GM12878 (cell line): ENCODE data around the gene CFI. TPM values are rescaled to one million over a fixed set of nuclear protein-coding genes. Genes with fewer than 3 reads are reported as not detected.

Experiments used
- ATAC-seq: fragments of 200-7000 bp; cut with Tn5 transposase; 3 replicates; pipeline ENCODE4 v1.9.1; 2020; ENCODE audit warnings: mild to moderate bottlenecking, moderate library complexity
- BruUV-seq: library from RNA; stranded (reverse); fragments of 400-500 nt; replicated peaks from 2 replicates; lab custom pipeline; 2021; lab: Mats Ljungman, UMichigan
- CTCF ChIA-PET: fragments of 300-600 bp; sonication (Branson Sonifier 250); formaldehyde crosslinking; extraction: SDS; loops from one replicate; lab custom pipeline; 2021; ENCODE audit warnings: inconsistent platforms; lab: Yijun Ruan, JAX
- POLR2A ChIA-PET: fragments of 350-600 bp; formaldehyde crosslinking; extraction: SDS; loops from one replicate; lab custom pipeline; 2021; ENCODE audit warnings: inconsistent platforms; lab: Charles Lee
- RAD21 ChIA-PET: fragments of 300-600 bp; sonication (Branson Sonifier 250); formaldehyde crosslinking; loops from one replicate; lab custom pipeline; 2023; ENCODE audit warnings: antibody characterized with exemption; ENCODE audit not compliant: unreplicated experiment; lab: Charles Lee
- SMC1A ChIA-PET: fragments of 300-600 bp; sonication (Branson Sonifier 250); formaldehyde crosslinking; loops from one replicate; lab custom pipeline; 2023; ENCODE audit not compliant: unreplicated experiment, uncharacterized antibody; lab: Charles Lee
- DNase-seq: peaks from one replicate; pipeline ENCODE4 v3.0.0-alpha.2; 2011; ENCODE audit warnings: low read depth, low spot score
- FAIRE-seq: peaks from 3 replicates; lab custom pipeline; 2011; peaks lifted over from hg19 to GRCh38; lab: Jason Lieb, UNC
- H2AFZ ChIP-seq: 2 replicates; pipeline ENCODE4 v1.6.0; 2011; ENCODE audit warnings: low read depth, low read length, control low read depth; ENCODE audit not compliant: control insufficient read depth
- H3K27ac ChIP-seq: 2 replicates; pipeline ENCODE4 v1.5.1; 2011; ENCODE audit warnings: control low read depth; ENCODE audit not compliant: control insufficient read depth, insufficient read depth
- H3K27me3 ChIP-seq, 2 experiments: replicated peaks in 1 of 2; 2 replicates each; pipeline versions ENCODE4 v1.6.0 to v1.6.1; 2011; ENCODE audit warnings: low read length in 1 of 2; ENCODE audit not compliant: control insufficient read depth in 2 of 2, insufficient read depth in 2 of 2
- H3K36me3 ChIP-seq, 2 experiments: 2 replicates each; pipeline ENCODE4 v1.5.1; 2011; ENCODE audit warnings: low read length in 1 of 2; ENCODE audit not compliant: control insufficient read depth in 2 of 2, insufficient read depth in 2 of 2
- H3K4me1 ChIP-seq: 2 replicates; pipeline ENCODE4 v1.6.1; 2011; ENCODE audit warnings: mild to moderate bottlenecking, low read length, moderate library complexity, mixed read lengths; ENCODE audit not compliant: control insufficient read depth, insufficient read depth
- H3K4me2 ChIP-seq: 2 replicates; pipeline ENCODE4 v1.6.0; 2011; ENCODE audit warnings: control low read depth; ENCODE audit not compliant: control insufficient read depth, insufficient read depth
- H3K4me3 ChIP-seq: fragments of 200-600 bp; sonication (generic); 2 replicates; pipeline ENCODE4 v1.5.1; 2016
- H3K79me2 ChIP-seq: 2 replicates; pipeline ENCODE4 v1.6.0; 2011; ENCODE audit warnings: low read length; ENCODE audit not compliant: control insufficient read depth, insufficient read depth
- H3K9ac ChIP-seq: 2 replicates; pipeline ENCODE4 v1.8.0; 2011; ENCODE audit warnings: low read length, control low read depth, mixed read lengths; ENCODE audit not compliant: control insufficient read depth, insufficient read depth
- H3K9me3 ChIP-seq: replicated peaks from 3 replicates; pipeline ENCODE4 v1.5.1; 2011; ENCODE audit warnings: mild to moderate bottlenecking, low read length; ENCODE audit not compliant: control insufficient read depth, insufficient read depth
- H4K20me1 ChIP-seq: 2 replicates; pipeline ENCODE4 v1.6.0; 2011; ENCODE audit not compliant: control insufficient read depth, insufficient read depth
- BHLHE40 ChIP-seq, 2 experiments: fragments of 450-650 bp in 1 of 2; IDR thresholded peaks; 2 replicates each; pipeline ENCODE4 v1.6.1; 2011 to 2017; ENCODE audit warnings: low read depth in 2 of 2, borderline replicate concordance in 1 of 2, improper control_type of control experiment in 1 of 2, low read length in 1 of 2, mild to moderate bottlenecking in 1 of 2
- DPF2 ChIP-seq: fragments of 450-650 bp; IDR thresholded peaks from 2 replicates; pipeline ENCODE4 v1.6.1; 2017; ENCODE audit warnings: mild to moderate bottlenecking
- HSF1 ChIP-seq: fragments of 150-350 bp; IDR thresholded peaks from 2 replicates; pipeline ENCODE4 v1.6.1; 2014; ENCODE audit warnings: mild to moderate bottlenecking, low read depth, low read length
- MTA3 ChIP-seq: IDR thresholded peaks from 2 replicates; pipeline ENCODE4 v1.6.1; 2012; ENCODE audit warnings: low read length, inconsistent platforms, borderline replicate concordance
- PKNOX1 ChIP-seq: fragments of 450-650 bp; IDR thresholded peaks from 2 replicates; pipeline ENCODE4 v1.6.1; 2016; ENCODE audit warnings: mild to moderate bottlenecking
- RBBP5 ChIP-seq: fragments of 200-600 bp; sonication (generic); conservative IDR thresholded peaks from 2 replicates; pipeline ENCODE4 v1.6.1; 2016
- SMAD5 ChIP-seq: IDR thresholded peaks from 2 replicates; pipeline ENCODE4 v1.6.1; 2016; ENCODE audit warnings: antibody characterized with exemption, low read depth
- ZZZ3 ChIP-seq: IDR thresholded peaks from 2 replicates; pipeline ENCODE4 v1.6.1; 2011; ENCODE audit warnings: low read depth; ENCODE audit not compliant: control insufficient read depth, insufficient read length
- whole genome bisulfite sequencing: methylation state at CpG from one replicate; pipeline ENCODE4 v1.1.6; 2016; ENCODE audit warnings: low lambda C conversion rate; ENCODE audit not compliant: insufficient replicate concordance, insufficient coverage; ENCODE audit errors: missing lambda C conversion rate; 5-methylcytosine and 5-hydroxymethylcytosine counted together
- in situ Hi-C: fragments of 300-500 bp; cut with MboI; formaldehyde crosslinking; loops from 9 replicates; pipeline ENCODE4 v1.14.3; 2018; ENCODE audit warnings: mixed read lengths
- intact Hi-C: fragments of 100-400 bp; cut with micrococcal nuclease; formaldehyde crosslinking; loops from one replicate; pipeline ENCODE4 v1.14.2; 2022; ENCODE audit not compliant: unreplicated experiment
- polyA plus RNA-seq, 11 experiments: library from polyadenylated mRNA; depleted of rRNA in 4 of 11; unstranded in 6 of 11; stranded (reverse) in 5 of 11; fragments of >200 nt; fragmentation: Nextera tagmentation in 4 of 11; fragmentation: Illumina TruSeq in 1 of 11; extraction: Ambion mirVana in 4 of 11; extraction: Trizol in 1 of 11; gene quantifications; 1 replicate in 1 of 11; 2 replicates in 10 of 11; pipeline versions ENCODE4 v1.2.1 to v1.2.3, GENCODE V29; 2011 to 2016; ENCODE audit warnings: inconsistent platforms in 2 of 11, missing spikeins in 2 of 11, low read depth in 1 of 11
- total RNA-seq, 4 experiments: library from RNA; depleted of rRNA in 3 of 4; stranded (reverse); fragments of >200 nt in 3 of 4; fragmentation: Illumina TruSeq in 1 of 4; extraction: Trizol in 1 of 4; gene quantifications; 2 replicates each; pipeline versions ENCODE4 v1.2.1 to v1.2.3, GENCODE V29; 2013 to 2021
- TF ChIP-seq, protein P1 (sequence below): IDR thresholded peaks from 2 replicates; pipeline ENCODE4 v1.6.1; 2012; ENCODE audit warnings: low read length, inconsistent platforms

CFI gene
- total and polyA plus RNA-seq, 10 of the 15 experiments (the other 5 are each of a cell fraction or from before 2014, with no cell fraction given): 0.15 to 0.28 TPM; not detected in 8

- no peak overlapping the region for H3K9ac ChIP-seq
- no peaks in the 10 kb centered on the region; the same call in 1 of the 2 replicates for H3K79me2 ChIP-seq
- BruUV-seq: no TSS peak
- intact Hi-C loops (no loop called here), in situ Hi-C loops (no loop called here)
- ChIA-PET RAD21 (no interaction called here), CTCF (no interaction called here), POLR2A (no interaction called here), SMC1A (no interaction called here)
- no peak overlapping the region for H3K27ac ChIP-seq
- ATAC-seq (no peak), DNase-seq (no peak), FAIRE-seq (no peak)
- TF ChIP-seq ZZZ3 (no peak), SMAD5 (no peak), MTA3 (no peak), RBBP5 (no peak), PKNOX1 (no peak)
- peaks cover 3% of the 10 kb centered on the region; the same call in 1 of the 3 replicates for H3K9me3 ChIP-seq
- H3K27me3 ChIP-seq: no peaks in the 10 kb centered on the region
- H3K4me3 ChIP-seq: no peak overlapping the region
- H3K36me3 ChIP-seq: no peaks in the 10 kb centered on the region
- no peaks in the 10 kb centered on the region; the same call in 1 of the 2 replicates for H3K4me1 ChIP-seq
- no peak overlapping the region for H2AFZ ChIP-seq
- no peak overlapping the region for H3K4me2 ChIP-seq
- no peaks in the 10 kb centered on the region for H4K20me1 ChIP-seq
These were observed 79.4 kb downstream of the CFI start for GRCh38 chr4:109722357-109722756.

DNA sequence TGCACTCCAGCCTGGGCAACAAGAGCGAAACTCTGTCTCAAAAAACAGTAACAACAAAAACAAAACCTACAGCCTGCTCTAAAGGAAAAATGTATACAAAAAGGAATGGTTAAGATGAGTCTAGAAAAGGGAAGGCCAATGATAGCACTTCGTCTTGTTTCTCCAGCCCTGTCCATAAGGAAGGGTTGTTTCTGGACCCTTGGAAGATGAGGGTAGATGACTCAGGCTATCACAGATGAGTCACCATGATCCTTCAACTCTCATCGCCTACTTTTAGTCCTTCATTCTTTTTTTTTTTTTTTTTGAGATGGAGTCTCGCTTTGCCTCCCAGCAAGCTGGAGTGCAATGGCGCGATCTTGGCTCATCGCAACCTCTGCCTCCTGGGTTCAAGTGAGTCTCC lies 80.8 kb downstream of the CFI start:
- Histone ChIP-seq H4K20me1 (no peaks in the 10 kb centered on the region), H3K9me3 (peaks cover 3% of the 10 kb centered on the region; the same call in 1 of the 3 replicates)
- DNase-seq (no peak), FAIRE-seq (no peak)
- ChIA-PET POLR2A (interaction anchor here (0.7 kb wide), 1 partner anchor 24 kb away, joined by 6 read pairs; no protein-coding TSS in a partner anchor), SMC1A (no interaction called here)
- TF ChIP-seq HSF1 (no peak), BHLHE40 (IDR thresholded peaks at IDR 0.05; ENCODE audit: borderline replicate concordance in 1 of 2, low read depth in 2 of 2, low read length in 1 of 2) (no peak), SMAD5 (no peak), DPF2 (no peak)
- TF ChIP-seq, protein P1, sequence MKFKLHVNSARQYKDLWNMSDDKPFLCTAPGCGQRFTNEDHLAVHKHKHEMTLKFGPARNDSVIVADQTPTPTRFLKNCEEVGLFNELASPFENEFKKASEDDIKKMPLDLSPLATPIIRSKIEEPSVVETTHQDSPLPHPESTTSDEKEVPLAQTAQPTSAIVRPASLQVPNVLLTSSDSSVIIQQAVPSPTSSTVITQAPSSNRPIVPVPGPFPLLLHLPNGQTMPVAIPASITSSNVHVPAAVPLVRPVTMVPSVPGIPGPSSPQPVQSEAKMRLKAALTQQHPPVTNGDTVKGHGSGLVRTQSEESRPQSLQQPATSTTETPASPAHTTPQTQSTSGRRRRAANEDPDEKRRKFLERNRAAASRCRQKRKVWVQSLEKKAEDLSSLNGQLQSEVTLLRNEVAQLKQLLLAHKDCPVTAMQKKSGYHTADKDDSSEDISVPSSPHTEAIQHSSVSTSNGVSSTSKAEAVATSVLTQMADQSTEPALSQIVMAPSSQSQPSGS: no peak
- TF ChIP-seq, all 136 proteins: peak for 0
- H3K79me2 ChIP-seq: no peaks in the 10 kb centered on the region; the same call in 1 of the 2 replicates
- WGBS: 100% methylated on average over 3 of the region's 7 CpGs
- in situ Hi-C loops: no loop called here
- no peaks in the 10 kb centered on the region; the same call in 1 of the 2 replicates for H3K4me1 ChIP-seq
- RAD21 ChIA-PET: no interaction called here
- intact Hi-C loops: no loop called here
- ATAC-seq: no peak
- CTCF ChIA-PET: no interaction called here
- H3K9ac ChIP-seq: no peak overlapping the region
- BruUV-seq: no TSS peak
- H2AFZ ChIP-seq: no peak overlapping the region
- peaks cover 0 to 5% of the 10 kb centered on the region in 2 experiments; a peak in 1 of 4 replicates for H3K36me3 ChIP-seq
- H3K27me3 ChIP-seq: no peaks in the 10 kb centered on the region
- H3K4me3 ChIP-seq: no peak overlapping the region
- no peak overlapping the region for H3K27ac ChIP-seq
- H3K4me2 ChIP-seq: no peak overlapping the region
